AG08396 (cell line): ENCODE results near the gene AADACL4.
A peak's percentile ranks its signal among the peaks of the same experiment; 100 is the strongest.
"Not testable (repeated sequence)": the region's sequence is repeated elsewhere in the genome, so short reads cannot be mapped to it uniquely, and the experiment has no call there.

Experiments
- DNase-seq: peaks from one replicate; pipeline ENCODE4 v3.0.0; 2012; ENCODE audit warnings: low spot score, mixed read lengths

Gene AADACL4

GRCh38 chr1:12658531-12659453, 14.9 kb downstream of the AADACL4 start:
- DNase-seq = peak; percentile 90

GRCh38 chr1:12661606-12662219, 17.8 kb downstream of the AADACL4 start:
- no peak for DNase-seq

GRCh38 chr1:12662556-12662955, 18.7 kb downstream of the AADACL4 start:
- DNase-seq = no peak

GRCh38 chr1:12665511-12665910, 21.6 kb downstream of the AADACL4 start:
- no peak for DNase-seq

GRCh38 chr1:12666141-12666735, 22.4 kb downstream of the AADACL4 start:
- no peak for DNase-seq

GRCh38 chr1:12669529-12670068, 25.7 kb downstream of the AADACL4 start:
- DNase-seq = no peak

- DNase-seq = no peak
Measured at GRCh38 chr1:12674358-12674757, 30.5 kb downstream of the AADACL4 start.

GRCh38 chr1:12676122-12676521, 32.2 kb downstream of the AADACL4 start:
- DNase-seq = not testable (repeated sequence)

- DNase-seq = no peak
Measured at GRCh38 chr1:12677565-12677964, 33.7 kb downstream of the AADACL4 start.

GRCh38 chr1:12678350-12678749, 34.5 kb downstream of the AADACL4 start:
- DNase-seq = no peak

GRCh38 chr1:12678820-12679219, 34.9 kb downstream of the AADACL4 start:
- DNase-seq = no peak

GRCh38 chr1:12690156-12690555, 46.3 kb downstream of the AADACL4 start:
- DNase-seq = no peak

GRCh38 chr1:12692967-12693782, 49.3 kb downstream of the AADACL4 start:
- DNase-seq = no peak

- no peak for DNase-seq
Measured at GRCh38 chr1:12696658-12697057, 52.8 kb downstream of the AADACL4 start.

- no peak for DNase-seq
Measured at GRCh38 chr1:12697397-12697796, 53.5 kb downstream of the AADACL4 start.

- DNase-seq = no peak
Measured at GRCh38 chr1:12703821-12704451, 60.1 kb downstream of the AADACL4 start.

- DNase-seq = no peak
Measured at GRCh38 chr1:12706061-12706460, 62.2 kb downstream of the AADACL4 start.

- no peak for DNase-seq
Measured at GRCh38 chr1:12708396-12709090, 64.7 kb downstream of the AADACL4 start.

GRCh38 chr1:12709091-12709491, 65.2 kb downstream of the AADACL4 start:
- DNase-seq = no peak

GRCh38 chr1:12709696-12710095, 65.8 kb downstream of the AADACL4 start:
- DNase-seq = no peak

GRCh38 chr1:12711536-12711935, 67.7 kb downstream of the AADACL4 start:
- no peak for DNase-seq
